Parathyroid adenoma (tissue), 2 donors: ENCODE results near the gene LRRC4C.
"Not testable (repeated sequence)": the region's sequence is repeated elsewhere in the genome, so short reads cannot be mapped to it uniquely, and the experiment has no call there.

Experiments used
- H2AFZ ChIP-seq: fragments of 300-600 bp; sonication (generic); one replicate; pipeline ENCODE4 v1.7.0; 2017; ENCODE audit warnings: antibody characterized with exemption, mild to moderate bottlenecking
- H3K27ac ChIP-seq: fragments of 300-600 bp; sonication (generic); one replicate; pipeline ENCODE4 v1.7.0; 2017
- H3K27me3 ChIP-seq: fragments of 300-600 bp; sonication (generic); one replicate; pipeline ENCODE4 v1.7.0; 2017; ENCODE audit warnings: low read length; ENCODE audit not compliant: control insufficient read depth, insufficient read depth
- H3K36me3 ChIP-seq: fragments of 300-600 bp; sonication (generic); one replicate; pipeline ENCODE4 v1.7.0; 2017; ENCODE audit warnings: low read length; ENCODE audit not compliant: control insufficient read depth, insufficient read depth
- H3K4me1 ChIP-seq: fragments of 300-600 bp; sonication (generic); one replicate; pipeline ENCODE4 v1.7.0; 2017; ENCODE audit warnings: control low read depth
- H3K4me2 ChIP-seq: fragments of 300-600 bp; sonication (generic); one replicate; pipeline ENCODE4 v1.7.0; 2017; ENCODE audit warnings: low read length
- H3K4me3 ChIP-seq: fragments of 300-600 bp; sonication (generic); one replicate; pipeline ENCODE4 v1.7.0; 2017; ENCODE audit warnings: low read depth, low read length
- H3K79me2 ChIP-seq: fragments of 300-600 bp; sonication (generic); one replicate; pipeline ENCODE4 v1.7.0; 2017; ENCODE audit warnings: control low read depth
- H3K9ac ChIP-seq: fragments of 300-600 bp; sonication (generic); one replicate; pipeline ENCODE4 v1.7.0; 2017; ENCODE audit warnings: mild to moderate bottlenecking
- H3K9me3 ChIP-seq: fragments of 300-600 bp; sonication (generic); one replicate; pipeline ENCODE4 v1.7.0; 2017; ENCODE audit warnings: low read length; ENCODE audit not compliant: control insufficient read depth
- CTCF ChIP-seq: fragments of 300-600 bp; sonication (generic); IDR thresholded peaks from one replicate; pipeline ENCODE4 v1.7.0; 2017; ENCODE audit warnings: antibody characterized with exemption, mild to moderate bottlenecking
- donor health status: primary hyperparathyroidism.

Gene LRRC4C

GRCh38 chr11:40537734-40538133, 921.7 kb downstream of the LRRC4C start:
- no peak for TF ChIP-seq CTCF
- Histone ChIP-seq H3K36me3 (no peaks in the 10 kb centered on the region), H3K27ac (no peak overlapping the region), H3K4me3 (no peak overlapping the region), H3K4me1 (no peaks in the 10 kb centered on the region), H2AFZ (no peak overlapping the region), H3K79me2 (no peaks in the 10 kb centered on the region), H3K27me3 (no peaks in the 10 kb centered on the region), H3K9me3 (no peaks in the 10 kb centered on the region), H3K4me2 (no peak overlapping the region), H3K9ac (no peak overlapping the region)

DNA sequence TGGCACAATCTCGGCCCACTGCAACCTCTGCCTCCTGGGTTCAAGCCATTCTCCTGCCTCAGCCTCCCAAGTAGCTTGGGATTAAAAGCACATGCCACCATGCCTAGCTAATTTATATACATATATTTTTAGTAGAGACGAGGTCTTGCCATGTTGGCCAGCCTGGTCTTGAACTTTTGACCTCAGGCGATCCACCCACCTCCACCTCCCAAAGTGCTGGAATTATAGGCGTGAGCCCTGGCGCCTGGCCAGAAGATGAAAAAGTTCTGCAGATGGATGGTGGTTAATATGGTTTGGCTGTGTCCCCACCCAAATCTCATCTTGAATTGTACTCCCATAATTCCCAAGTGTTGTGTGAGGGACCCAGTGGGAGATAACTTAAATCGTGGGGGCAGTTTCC, 937.4 kb downstream of the LRRC4C start:
- not testable (repeated sequence) for H3K36me3 ChIP-seq, H3K4me2 ChIP-seq, H3K9ac ChIP-seq, H3K4me3 ChIP-seq, H3K27ac ChIP-seq, H2AFZ ChIP-seq, H3K27me3 ChIP-seq, H3K4me1 ChIP-seq, H3K79me2 ChIP-seq, H3K9me3 ChIP-seq

- no peak overlapping the region for H2AFZ ChIP-seq
- no peak overlapping the region for H3K4me2 ChIP-seq
- no peaks in the 10 kb centered on the region for H3K9me3 ChIP-seq
- H3K27me3 ChIP-seq = no peaks in the 10 kb centered on the region
- H3K36me3 ChIP-seq = no peaks in the 10 kb centered on the region
- no peaks in the 10 kb centered on the region for H3K79me2 ChIP-seq
- TF ChIP-seq CTCF = no peak
- no peak overlapping the region for H3K27ac ChIP-seq
- H3K9ac ChIP-seq = no peak overlapping the region
- no peak overlapping the region for H3K4me3 ChIP-seq
- H3K4me1 ChIP-seq = no peaks in the 10 kb centered on the region
Measured at GRCh38 chr11:40517122-40517521, 942.3 kb downstream of the LRRC4C start.

GRCh38 chr11:40514124-40514523, 945.3 kb downstream of the LRRC4C start:
- Histone ChIP-seq H3K79me2 (no peaks in the 10 kb centered on the region), H3K4me1 (no peaks in the 10 kb centered on the region), H3K36me3 (no peaks in the 10 kb centered on the region), H3K4me2 (no peak overlapping the region), H2AFZ (no peak overlapping the region), H3K27me3 (no peaks in the 10 kb centered on the region), H3K4me3 (no peak overlapping the region), H3K9ac (no peak overlapping the region), H3K27ac (no peak overlapping the region), H3K9me3 (no peaks in the 10 kb centered on the region)
- TF ChIP-seq CTCF = no peak

- Histone ChIP-seq H3K4me3 (no peak overlapping the region), H3K4me2 (no peak overlapping the region), H3K27ac (no peak overlapping the region), H2AFZ (no peak overlapping the region), H3K79me2 (no peaks in the 10 kb centered on the region), H3K36me3 (no peaks in the 10 kb centered on the region), H3K27me3 (no peaks in the 10 kb centered on the region), H3K4me1 (no peaks in the 10 kb centered on the region), H3K9ac (no peak overlapping the region), H3K9me3 (no peaks in the 10 kb centered on the region)
- no peak for TF ChIP-seq CTCF
Measured at GRCh38 chr11:40513281-40513680, 946.2 kb downstream of the LRRC4C start.
